HepG2 (cell line): ENCODE measurements around the gene NDRG2. TPM values are rescaled to one million over a fixed set of nuclear protein-coding genes. Genes with fewer than 3 reads are reported as not detected.

Source experiments
- AHR ChIP-seq: IDR thresholded peaks from 2 replicates; pipeline ENCODE4 v1.6.1; 2018; ENCODE audit warnings: missing genetic modification reagents, missing compliant biosample characterization
- BRF2 ChIP-seq: sonication (generic); formaldehyde crosslinking; IDR thresholded peaks from 2 replicates; pipeline ENCODE4 v1.8.1; 2022; ENCODE audit warnings: mild to moderate bottlenecking, missing genetic modification reagents
- CREB1 ChIP-seq, 2 experiments: fragments of 450-650 bp in 1 of 2; IDR thresholded peaks; 2 replicates each; pipeline ENCODE4 v1.6.1; 2016 to 2017; ENCODE audit warnings: control low read depth in 1 of 2, mild to moderate bottlenecking in 1 of 2, missing compliant biosample characterization in 1 of 2, missing genetic modification characterization in 1 of 2
- CREBL2 ChIP-seq: sonication (generic); formaldehyde crosslinking; IDR thresholded peaks from 2 replicates; pipeline ENCODE4 v1.8.1; 2023; ENCODE audit warnings: missing genetic modification reagents, mild to moderate bottlenecking, borderline replicate concordance
- DDIT3 ChIP-seq: sonication (generic); formaldehyde crosslinking; IDR thresholded peaks from 2 replicates; pipeline ENCODE4 v1.4.0; 2020; ENCODE audit warnings: mild to moderate bottlenecking, missing genetic modification reagents
- FUBP1 ChIP-seq: sonication (generic); formaldehyde crosslinking; IDR thresholded peaks from 2 replicates; pipeline ENCODE4 v1.5.1; 2020; ENCODE audit warnings: missing genetic modification reagents, mild to moderate bottlenecking, borderline replicate concordance
- HES4 ChIP-seq: sonication (generic); formaldehyde crosslinking; IDR thresholded peaks from 2 replicates; pipeline ENCODE4 v1.9.0; 2021; ENCODE audit warnings: mild to moderate bottlenecking, missing genetic modification reagents, borderline replicate concordance
- HMG20B ChIP-seq: conservative IDR thresholded peaks from 2 replicates; pipeline ENCODE4 v1.6.1; 2016; ENCODE audit warnings: missing genetic modification reagents, missing compliant biosample characterization
- KDM5A ChIP-seq: fragments of 200-600 bp; sonication (generic); IDR thresholded peaks from 2 replicates; pipeline ENCODE4 v1.7.0; 2018; ENCODE audit warnings: antibody characterized with exemption, mild to moderate bottlenecking, low read length, borderline replicate concordance
- MIER2 ChIP-seq: IDR thresholded peaks from 2 replicates; pipeline ENCODE4 v1.6.1; 2016; ENCODE audit warnings: missing biosample characterization, missing genetic modification reagents
- MIXL1 ChIP-seq: IDR thresholded peaks from 2 replicates; pipeline ENCODE4 v1.6.1; 2016
- MLLT10 ChIP-seq: sonication (generic); formaldehyde crosslinking; IDR thresholded peaks from 2 replicates; pipeline ENCODE4 v1.4.0; 2020; ENCODE audit warnings: missing genetic modification reagents
- NR2F1 ChIP-seq, 2 experiments: fragments of 450-650 bp in 1 of 2; formaldehyde crosslinking in 1 of 2; IDR thresholded peaks; 2 replicates each; pipeline versions ENCODE4 v1.5.0 to v1.6.1; 2016 to 2020; ENCODE audit warnings: mild to moderate bottlenecking in 1 of 2, missing compliant biosample characterization in 1 of 2, missing genetic modification reagents in 1 of 2, moderate library complexity in 1 of 2
- RBM39 ChIP-seq: fragments of 200-400 bp; formaldehyde crosslinking; IDR thresholded peaks from one replicate; pipeline ENCODE4 v1.6.1; 2018; ENCODE audit warnings: antibody characterized with exemption, mild to moderate bottlenecking, low read depth, low read length; ENCODE audit not compliant: poor library complexity, severe bottlenecking
- ZBTB46 ChIP-seq: sonication (generic); formaldehyde crosslinking; IDR thresholded peaks from 2 replicates; pipeline ENCODE4 v1.4.0; 2020; ENCODE audit warnings: mild to moderate bottlenecking, missing genetic modification reagents, borderline replicate concordance
- ZFP41 ChIP-seq: sonication (generic); formaldehyde crosslinking; IDR thresholded peaks from 2 replicates; pipeline ENCODE4 v1.4.0; 2020; ENCODE audit warnings: mild to moderate bottlenecking, missing genetic modification reagents, borderline replicate concordance
- ZNF354B ChIP-seq: sonication (generic); formaldehyde crosslinking; IDR thresholded peaks from 2 replicates; pipeline ENCODE4 v1.8.0; 2022; ENCODE audit warnings: mild to moderate bottlenecking, missing genetic modification reagents
- ZNF441 ChIP-seq: sonication (generic); formaldehyde crosslinking; IDR thresholded peaks from 2 replicates; pipeline ENCODE4 v1.7.0; 2021; ENCODE audit warnings: missing genetic modification reagents, borderline replicate concordance
- ZNF451 ChIP-seq: sonication (generic); formaldehyde crosslinking; IDR thresholded peaks from 2 replicates; pipeline ENCODE4 v1.5.0; 2020; ENCODE audit warnings: mild to moderate bottlenecking, missing genetic modification reagents
- ZNF615 ChIP-seq: sonication (generic); formaldehyde crosslinking; IDR thresholded peaks from 2 replicates; pipeline ENCODE4 v1.5.0; 2020; ENCODE audit warnings: mild to moderate bottlenecking, missing genetic modification reagents, borderline replicate concordance
- ZNF7 ChIP-seq: IDR thresholded peaks from 2 replicates; pipeline ENCODE4 v1.6.1; 2016; ENCODE audit warnings: missing biosample characterization, missing genetic modification reagents
- ZNF775 ChIP-seq: sonication (generic); formaldehyde crosslinking; IDR thresholded peaks from 2 replicates; pipeline ENCODE4 v1.4.0; 2020; ENCODE audit warnings: missing genetic modification reagents, mild to moderate bottlenecking, moderate library complexity, borderline replicate concordance
- ZNF891 ChIP-seq: sonication (generic); formaldehyde crosslinking; IDR thresholded peaks from 2 replicates; pipeline ENCODE4 v1.5.0; 2020; ENCODE audit warnings: mild to moderate bottlenecking, missing genetic modification reagents
- ZSCAN25 ChIP-seq: sonication (generic); formaldehyde crosslinking; IDR thresholded peaks from 2 replicates; pipeline ENCODE4 v1.8.0; 2022; ENCODE audit warnings: mild to moderate bottlenecking, missing genetic modification reagents
- polyA plus RNA-seq, 8 experiments: library from polyadenylated mRNA; depleted of rRNA in 3 of 8; stranded (reverse) in 7 of 8; unstranded in 1 of 8; fragments of >200 nt; fragmentation: Illumina TruSeq in 4 of 8; extraction: Trizol in 4 of 8; gene quantifications; 2 replicates each; pipeline versions ENCODE4 v1.2.1 to v1.2.3, GENCODE V29; 2011 to 2016; ENCODE audit warnings: low read depth in 4 of 8, missing spikeins in 1 of 8, mixed read lengths in 1 of 8; ENCODE audit not compliant: insufficient read depth in 1 of 8
- total RNA-seq, 5 experiments: library from RNA; depleted of rRNA; stranded (reverse); fragments of >200 nt; fragmentation: Illumina TruSeq; extraction: Trizol; gene quantifications; 2 replicates each; pipeline ENCODE4 v1.2.3, GENCODE V29; 2016; ENCODE audit warnings: low read depth in 1 of 5

NDRG2 gene
- total and polyA plus RNA-seq, 2 of the 13 experiments (the other 11 are each of a cell fraction or from before 2014, with no cell fraction given), result 27.2 to 189 TPM

GRCh38 chr14:21054123-21054767 is 29.4 kb upstream of the NDRG2 start (continued):
- TF ChIP-seq FUBP1 (CRISPR knock-in tag) (0 out of 2 replicates have a peak, but pooled peaks have one; percentile 19), AHR (CRISPR knock-in tag) (0 out of 2 replicates have a peak, but pooled peaks have one; percentile 45), ZSCAN25 (CRISPR knock-in tag) (peak; percentile 67; the same call in 1 of the 2 replicates), BRF2 (CRISPR knock-in tag) (no peak), CREB1 (IDR thresholded peaks at IDR 0.05) (peak; percentile 30; the same call in 1 of the 2 replicates), CREB1 (CRISPR knock-in tag; IDR thresholded peaks at IDR 0.05) (peak; percentile 49; the same call in 1 of the 2 replicates), RBM39 (no peak), ZNF451 (no peak), DDIT3 (CRISPR knock-in tag) (no peak), CREBL2 (no peak), MIXL1 (CRISPR knock-in tag) (peak; percentile 100), HMG20B (peak; percentile 95), ZNF615 (CRISPR knock-in tag) (peak; percentile 61; the same call in 1 of the 2 replicates), ZNF775 (0 out of 2 replicates have a peak, but pooled peaks have one; percentile 2), ZFP41 (no peak), ZNF354B (no peak), MIER2 (peak; percentile 78; the same call in 1 of the 2 replicates), ZNF891 (no peak), MLLT10 (CRISPR knock-in tag) (no peak), ZNF7 (peak; percentile 96), ZBTB46 (CRISPR knock-in tag) (no peak), KDM5A (no peak), HES4 (CRISPR knock-in tag) (no peak), ZNF441 (CRISPR knock-in tag) (peak; percentile 87), NR2F1 (CRISPR knock-in tag; IDR thresholded peaks at IDR 0.05) (0 out of 4 replicates have a peak, but pooled peaks of 1 of the 2 experiments have one; percentile 18)
